ENCODE data around the gene F2.
"Not testable (repeated sequence)": the region's sequence is repeated elsewhere in the genome, so short reads cannot be mapped to it uniquely, and the experiment has no call there.

F2 gene
- long read RNA-seq, result 0 reads

DNA sequence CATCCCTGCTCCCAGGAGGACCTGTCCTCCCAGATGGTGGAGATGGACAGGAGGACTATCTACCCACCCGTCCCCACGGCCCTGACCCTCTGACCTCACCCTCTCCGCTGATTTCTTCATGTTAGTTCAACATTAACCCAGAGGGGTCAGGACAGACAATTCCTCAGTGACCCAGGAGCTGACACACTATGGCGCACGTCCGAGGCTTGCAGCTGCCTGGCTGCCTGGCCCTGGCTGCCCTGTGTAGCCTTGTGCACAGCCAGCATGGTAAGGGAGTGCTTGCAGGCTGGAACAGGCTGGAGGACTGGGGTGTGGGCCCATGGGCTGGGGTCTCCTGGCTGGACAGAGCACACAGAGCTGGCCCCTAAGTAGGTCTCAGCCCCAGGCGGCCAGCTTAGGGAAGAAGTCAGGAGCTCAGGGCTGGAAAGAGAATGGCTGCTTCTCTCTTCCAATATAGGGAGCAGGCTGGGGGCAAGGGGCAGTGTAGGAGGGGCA lies at the start of gene F2:
Gene F2, plus strand, starts transcription at position 166 of the 495 bp plus-strand sequence. Its CDS starts 23 bp downstream, at position 189.
- H3K27me3 ChIP-seq (ENCODE audit: insufficient read depth, poor library complexity, severe bottlenecking), result no peaks in the 10 kb centered on the region
- H3K4me3 ChIP-seq (replicated peaks; ENCODE audit: insufficient read depth, low read length), result no peak within 1 kb of the TSS
- no peak for DNase-seq (ENCODE audit: low read depth in 1 of 2, low spot score in 1 of 2)
- TF ChIP-seq, protein P1, sequence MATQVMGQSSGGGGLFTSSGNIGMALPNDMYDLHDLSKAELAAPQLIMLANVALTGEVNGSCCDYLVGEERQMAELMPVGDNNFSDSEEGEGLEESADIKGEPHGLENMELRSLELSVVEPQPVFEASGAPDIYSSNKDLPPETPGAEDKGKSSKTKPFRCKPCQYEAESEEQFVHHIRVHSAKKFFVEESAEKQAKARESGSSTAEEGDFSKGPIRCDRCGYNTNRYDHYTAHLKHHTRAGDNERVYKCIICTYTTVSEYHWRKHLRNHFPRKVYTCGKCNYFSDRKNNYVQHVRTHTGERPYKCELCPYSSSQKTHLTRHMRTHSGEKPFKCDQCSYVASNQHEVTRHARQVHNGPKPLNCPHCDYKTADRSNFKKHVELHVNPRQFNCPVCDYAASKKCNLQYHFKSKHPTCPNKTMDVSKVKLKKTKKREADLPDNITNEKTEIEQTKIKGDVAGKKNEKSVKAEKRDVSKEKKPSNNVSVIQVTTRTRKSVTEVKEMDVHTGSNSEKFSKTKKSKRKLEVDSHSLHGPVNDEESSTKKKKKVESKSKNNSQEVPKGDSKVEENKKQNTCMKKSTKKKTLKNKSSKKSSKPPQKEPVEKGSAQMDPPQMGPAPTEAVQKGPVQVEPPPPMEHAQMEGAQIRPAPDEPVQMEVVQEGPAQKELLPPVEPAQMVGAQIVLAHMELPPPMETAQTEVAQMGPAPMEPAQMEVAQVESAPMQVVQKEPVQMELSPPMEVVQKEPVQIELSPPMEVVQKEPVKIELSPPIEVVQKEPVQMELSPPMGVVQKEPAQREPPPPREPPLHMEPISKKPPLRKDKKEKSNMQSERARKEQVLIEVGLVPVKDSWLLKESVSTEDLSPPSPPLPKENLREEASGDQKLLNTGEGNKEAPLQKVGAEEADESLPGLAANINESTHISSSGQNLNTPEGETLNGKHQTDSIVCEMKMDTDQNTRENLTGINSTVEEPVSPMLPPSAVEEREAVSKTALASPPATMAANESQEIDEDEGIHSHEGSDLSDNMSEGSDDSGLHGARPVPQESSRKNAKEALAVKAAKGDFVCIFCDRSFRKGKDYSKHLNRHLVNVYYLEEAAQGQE (IDR thresholded peaks at IDR 0.05; ENCODE audit: insufficient replicate concordance, low read depth), result no peak
- no peak for TF ChIP-seq POLR2AphosphoS5 (IDR thresholded peaks at IDR 0.05; ENCODE audit: low read depth)
- TF ChIP-seq GABPA (IDR thresholded peaks at IDR 0.05; ENCODE audit: low read depth), result no peak
- TF ChIP-seq SPI1 (IDR thresholded peaks at IDR 0.05; ENCODE audit: borderline replicate concordance, low read depth), result no peak
- TF ChIP-seq, protein P2, sequence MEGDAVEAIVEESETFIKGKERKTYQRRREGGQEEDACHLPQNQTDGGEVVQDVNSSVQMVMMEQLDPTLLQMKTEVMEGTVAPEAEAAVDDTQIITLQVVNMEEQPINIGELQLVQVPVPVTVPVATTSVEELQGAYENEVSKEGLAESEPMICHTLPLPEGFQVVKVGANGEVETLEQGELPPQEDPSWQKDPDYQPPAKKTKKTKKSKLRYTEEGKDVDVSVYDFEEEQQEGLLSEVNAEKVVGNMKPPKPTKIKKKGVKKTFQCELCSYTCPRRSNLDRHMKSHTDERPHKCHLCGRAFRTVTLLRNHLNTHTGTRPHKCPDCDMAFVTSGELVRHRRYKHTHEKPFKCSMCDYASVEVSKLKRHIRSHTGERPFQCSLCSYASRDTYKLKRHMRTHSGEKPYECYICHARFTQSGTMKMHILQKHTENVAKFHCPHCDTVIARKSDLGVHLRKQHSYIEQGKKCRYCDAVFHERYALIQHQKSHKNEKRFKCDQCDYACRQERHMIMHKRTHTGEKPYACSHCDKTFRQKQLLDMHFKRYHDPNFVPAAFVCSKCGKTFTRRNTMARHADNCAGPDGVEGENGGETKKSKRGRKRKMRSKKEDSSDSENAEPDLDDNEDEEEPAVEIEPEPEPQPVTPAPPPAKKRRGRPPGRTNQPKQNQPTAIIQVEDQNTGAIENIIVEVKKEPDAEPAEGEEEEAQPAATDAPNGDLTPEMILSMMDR (IDR thresholded peaks at IDR 0.05; ENCODE audit: insufficient read depth, low read length), result no peak
- no peak within 1 kb of the TSS for H3K27ac ChIP-seq (replicated peaks)

DNA sequence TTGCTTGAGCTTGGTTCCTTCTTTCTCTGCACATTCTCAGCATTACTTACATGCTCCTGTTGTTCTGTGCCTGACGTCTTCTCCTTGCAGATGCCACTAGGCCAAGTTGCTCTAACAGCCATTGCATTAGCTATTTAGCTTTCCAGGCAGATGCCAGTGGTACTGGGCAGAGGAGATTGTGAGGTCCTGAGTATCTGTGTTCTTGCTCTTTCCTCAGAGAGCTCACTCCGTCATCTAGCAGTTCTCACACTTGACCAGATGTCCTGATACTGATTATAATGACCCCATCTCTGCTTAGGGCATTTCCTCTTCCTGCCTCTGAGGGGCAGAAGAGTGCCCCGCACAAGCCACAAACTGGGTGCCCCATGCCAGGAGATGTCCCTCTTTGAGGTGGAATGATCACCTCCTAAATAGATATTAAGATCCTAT lies 49.3 kb upstream of the F2 start:
- peak in 1 of 2 experiments; percentile 69 for DNase-seq (ENCODE audit: low read depth in 1 of 2, low spot score in 1 of 2)
- Histone ChIP-seq H3K27ac (replicated peaks) (peak overlapping the region; percentile 88), H3K4me3 (replicated peaks; ENCODE audit: insufficient read depth, low read length) (no peak overlapping the region), H3K27me3 (ENCODE audit: insufficient read depth, poor library complexity, severe bottlenecking) (no peaks in the 10 kb centered on the region)
- TF ChIP-seq, protein P2 (IDR thresholded peaks at IDR 0.05; ENCODE audit: insufficient read depth, low read length), result peak; percentile 61
- TF ChIP-seq, protein P1 (IDR thresholded peaks at IDR 0.05; ENCODE audit: insufficient replicate concordance, low read depth), result no peak

DNA sequence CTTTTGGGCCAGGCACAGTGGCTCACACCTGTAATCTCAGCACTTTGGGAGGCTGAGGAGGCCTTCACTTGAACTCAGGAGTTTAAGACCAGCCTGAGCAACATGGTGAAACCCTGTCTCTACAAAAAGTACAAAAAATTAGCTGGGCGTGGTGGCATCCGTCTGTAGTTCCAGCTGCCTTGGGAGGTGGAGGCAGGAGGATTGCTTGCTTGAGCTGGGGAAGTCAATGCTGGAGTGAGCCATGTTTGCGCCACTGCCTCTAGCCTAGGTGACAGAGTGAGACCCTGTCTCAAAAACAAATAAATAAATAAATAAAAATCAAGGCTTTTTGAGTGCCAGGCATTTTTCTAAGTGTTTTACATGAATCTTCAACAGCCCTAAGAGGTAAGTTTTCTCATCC lies 48.5 kb upstream of the F2 start:
- H3K27ac ChIP-seq (replicated peaks), result peak overlapping the region; percentile 88
- peak in 1 of 2 experiments; percentile 53 for DNase-seq (ENCODE audit: low read depth in 1 of 2, low spot score in 1 of 2)
- not testable (repeated sequence) for H3K27me3 ChIP-seq (ENCODE audit: insufficient read depth, poor library complexity, severe bottlenecking); H3K4me3 ChIP-seq (replicated peaks; ENCODE audit: insufficient read depth, low read length)

DNA sequence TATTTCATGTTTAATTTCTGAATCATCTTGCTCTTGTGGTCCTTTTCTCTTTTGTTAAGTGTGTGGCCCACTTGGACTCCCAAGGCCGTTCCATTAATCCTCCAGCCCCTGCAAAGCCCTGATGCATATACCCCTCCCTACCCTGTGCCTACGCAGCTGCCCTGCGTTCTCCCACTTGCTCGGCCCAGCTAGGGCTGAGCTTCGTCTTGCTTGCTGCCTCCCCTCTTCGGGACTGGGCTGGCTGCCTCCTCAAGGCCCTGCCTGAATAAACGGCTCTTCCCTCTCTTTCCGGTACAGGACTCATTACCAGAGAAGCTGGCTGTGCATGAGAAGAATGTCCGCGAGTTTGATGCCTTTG lies 47.1 kb upstream of the F2 start:
- TF ChIP-seq GABPA (IDR thresholded peaks at IDR 0.05; ENCODE audit: low read depth) (no peak), POLR2AphosphoS5 (IDR thresholded peaks at IDR 0.05; ENCODE audit: low read depth) (no peak)
- TF ChIP-seq, protein P1 (IDR thresholded peaks at IDR 0.05; ENCODE audit: insufficient replicate concordance, low read depth), result no peak
- TF ChIP-seq, protein P2 (IDR thresholded peaks at IDR 0.05; ENCODE audit: insufficient read depth, low read length), result no peak
- Histone ChIP-seq H3K27ac (replicated peaks) (peak overlapping the region; percentile 88), H3K27me3 (ENCODE audit: insufficient read depth, poor library complexity, severe bottlenecking) (no peaks in the 10 kb centered on the region), H3K4me3 (replicated peaks; ENCODE audit: insufficient read depth, low read length) (no peak overlapping the region)
- no peak for DNase-seq (ENCODE audit: low read depth in 1 of 2, low spot score in 1 of 2)
